ENCODE results near the gene FOXA3. TPM values are rescaled to one million over a fixed set of nuclear protein-coding genes. Genes with fewer than 3 reads are reported as not detected.

FOXA3 gene
- total and polyA plus RNA-seq, 2 donors (not counting 3 experiments of a cell fraction or from before 2014, with no cell fraction given) = 0.06 TPM; not detected in 1

GRCh38 chr19:45879971-45880370 is 15.8 kb downstream of the FOXA3 start:
- Histone ChIP-seq H3K36me3 (ENCODE audit: control insufficient read depth in 2 of 2, extremely low read depth in 1 of 2, insufficient read depth in 2 of 2, low read length in 2 of 2) (no peaks in the 10 kb centered on the region), H3K79me2 (ENCODE audit: control insufficient read depth, insufficient read depth, low read length) (peaks cover 2% of the 10 kb centered on the region), H3K27ac (ENCODE audit: insufficient read depth, low read depth, low read length) (no peak overlapping the region), H3K27me3 (ENCODE audit: control insufficient read depth in 2 of 2, insufficient read depth in 2 of 2, low read length in 2 of 2) (peaks cover 0 to 6% of the 10 kb centered on the region in 2 experiments), H3K4me1 (ENCODE audit: control insufficient read depth, extremely low read depth, insufficient read depth, low read length) (peaks cover 4% of the 10 kb centered on the region), H3K4me3 (replicated peaks in 1 of 3; ENCODE audit: insufficient read depth in 1 of 3, low read depth in 1 of 3, low read length in 3 of 3) (no peak overlapping the region), H3K9me3 (replicated peaks; ENCODE audit: control insufficient read depth, insufficient read depth, low read length) (no peaks in the 10 kb centered on the region), H3K4me2 (ENCODE audit: insufficient read depth, low read length) (no peak overlapping the region), H4K20me1 (replicated peaks; ENCODE audit: control insufficient read depth, extremely low read depth, insufficient read depth, low read length) (no peaks in the 10 kb centered on the region), H2AFZ (ENCODE audit: low read depth, low read length) (no peak overlapping the region), H3K9me1 (replicated peaks; ENCODE audit: control insufficient read depth, extremely low read depth, insufficient read depth, low read length) (no peaks in the 10 kb centered on the region), H3K9ac (replicated peaks; ENCODE audit: extremely low read depth, insufficient read depth, low read length) (no peak overlapping the region)
- DNase-seq (ENCODE audit: low read depth, low spot score) (no peak), FAIRE-seq (no peak)
- TF ChIP-seq FOS (IDR thresholded peaks at IDR 0.05; ENCODE audit: borderline replicate concordance, insufficient read depth, low read length) = no peak
- no peak for TF ChIP-seq GATA2 (IDR thresholded peaks at IDR 0.05; ENCODE audit: insufficient read depth, insufficient read length, low read depth, low read length)
- no peak for TF ChIP-seq POLR2A (IDR thresholded peaks at IDR 0.05; ENCODE audit: low read depth, low read length)
- no peak for TF ChIP-seq MYC (IDR thresholded peaks at IDR 0.05; ENCODE audit: low read depth, low read length)
- no peak for TF ChIP-seq POLR2AphosphoS5 (IDR thresholded peaks at IDR 0.05; ENCODE audit: insufficient read depth, low read depth, low read length)
- TF ChIP-seq JUN (IDR thresholded peaks at IDR 0.05; ENCODE audit: borderline replicate concordance, insufficient read depth, insufficient read length, low read depth) = no peak
- TF ChIP-seq EZH2 (IDR thresholded peaks at IDR 0.05; ENCODE audit: borderline replicate concordance, low read depth, low read length, severe bottlenecking) = no peak
- TF ChIP-seq, protein P1, sequence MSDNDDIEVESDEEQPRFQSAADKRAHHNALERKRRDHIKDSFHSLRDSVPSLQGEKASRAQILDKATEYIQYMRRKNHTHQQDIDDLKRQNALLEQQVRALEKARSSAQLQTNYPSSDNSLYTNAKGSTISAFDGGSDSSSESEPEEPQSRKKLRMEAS (IDR thresholded peaks at IDR 0.05; ENCODE audit: insufficient read depth, insufficient read length) = no peak
- TF ChIP-seq, protein P2, sequence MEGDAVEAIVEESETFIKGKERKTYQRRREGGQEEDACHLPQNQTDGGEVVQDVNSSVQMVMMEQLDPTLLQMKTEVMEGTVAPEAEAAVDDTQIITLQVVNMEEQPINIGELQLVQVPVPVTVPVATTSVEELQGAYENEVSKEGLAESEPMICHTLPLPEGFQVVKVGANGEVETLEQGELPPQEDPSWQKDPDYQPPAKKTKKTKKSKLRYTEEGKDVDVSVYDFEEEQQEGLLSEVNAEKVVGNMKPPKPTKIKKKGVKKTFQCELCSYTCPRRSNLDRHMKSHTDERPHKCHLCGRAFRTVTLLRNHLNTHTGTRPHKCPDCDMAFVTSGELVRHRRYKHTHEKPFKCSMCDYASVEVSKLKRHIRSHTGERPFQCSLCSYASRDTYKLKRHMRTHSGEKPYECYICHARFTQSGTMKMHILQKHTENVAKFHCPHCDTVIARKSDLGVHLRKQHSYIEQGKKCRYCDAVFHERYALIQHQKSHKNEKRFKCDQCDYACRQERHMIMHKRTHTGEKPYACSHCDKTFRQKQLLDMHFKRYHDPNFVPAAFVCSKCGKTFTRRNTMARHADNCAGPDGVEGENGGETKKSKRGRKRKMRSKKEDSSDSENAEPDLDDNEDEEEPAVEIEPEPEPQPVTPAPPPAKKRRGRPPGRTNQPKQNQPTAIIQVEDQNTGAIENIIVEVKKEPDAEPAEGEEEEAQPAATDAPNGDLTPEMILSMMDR (IDR thresholded peaks at IDR 0.05; ENCODE audit: extremely low read depth in 1 of 2, insufficient read depth in 1 of 2, low read depth in 1 of 2, low read length in 2 of 2) = no peak
- BruUV-seq (replicated peaks) = no TSS peak
- POLR2A ChIA-PET = no interaction called here
- CTCF ChIA-PET = interaction anchor here (0.6 to 2.0 kb wide), 4 partner anchors 12 to 158 kb away, joined by 3 to 9 read pairs (median 4); partner anchors contain the start of gene FOXA3
- intact Hi-C loops (cut with micrococcal nuclease) = no loop called here
- dilution Hi-C loops (cut with MboI; ENCODE audit: extremely low pct_ligation_motif_present, low sequenced_read_pairs) = no loop called here
